HS-27A (cell line): ENCODE measurements around the gene GPANK1.
"Not testable (repeated sequence)": the region's sequence is repeated elsewhere in the genome, so short reads cannot be mapped to it uniquely, and the experiment has no call there.

Experiments used
- DNase-seq: peaks from one replicate; pipeline ENCODE4 v3.0.0-alpha.2; 2012; ENCODE audit warnings: low read depth, missing footprints

Gene GPANK1

GRCh38 chr6:31664790-31665500 is at the start of gene GPANK1:
Gene GPANK1, minus strand, starts transcription at chr6:31664997. Its CDS starts 519 bp downstream, at chr6:31664478.
- DNase-seq: peak; percentile 94

GRCh38 chr6:31713991-31714684 is 49.3 kb upstream of the GPANK1 start:
- DNase-seq: no peak

- DNase-seq: no peak
Measured at GRCh38 chr6:31713465-31713864, 48.7 kb upstream of the GPANK1 start.

GRCh38 chr6:31712296-31712695 is 47.5 kb upstream of the GPANK1 start:
- no peak for DNase-seq

- DNase-seq: no peak
Measured at GRCh38 chr6:31711233-31711632, 46.4 kb upstream of the GPANK1 start.

GRCh38 chr6:31710523-31711219 is 45.9 kb upstream of the GPANK1 start:
- DNase-seq: no peak

GRCh38 chr6:31709157-31709556 is 44.4 kb upstream of the GPANK1 start:
- not testable (repeated sequence) for DNase-seq

- no peak for DNase-seq
Measured at GRCh38 chr6:31708224-31708623, 43.4 kb upstream of the GPANK1 start.

- no peak for DNase-seq
Measured at GRCh38 chr6:31707701-31708100, 42.9 kb upstream of the GPANK1 start.

GRCh38 chr6:31706599-31706998 is 41.8 kb upstream of the GPANK1 start, which contains the start of gene LY6G6F:
Gene LY6G6F, plus strand, starts transcription at chr6:31706866. Its CDS starts 41 bp downstream, at chr6:31706907.
- no peak for DNase-seq

- DNase-seq: no peak
Measured at GRCh38 chr6:31705931-31706330, 41.1 kb upstream of the GPANK1 start.

GRCh38 chr6:31702819-31703716 is 38.3 kb upstream of the GPANK1 start, which contains the start of gene ABHD16A:
Gene ABHD16A, minus strand, starts transcription at chr6:31703324. Its CDS starts 43 bp downstream, at chr6:31703281.
- DNase-seq: peak; percentile 94

- no peak for DNase-seq
Measured at GRCh38 chr6:31702405-31702818, 37.6 kb upstream of the GPANK1 start.

- DNase-seq: no peak
Measured at GRCh38 chr6:31701666-31702404, 37.0 kb upstream of the GPANK1 start.

- no peak for DNase-seq
Measured at GRCh38 chr6:31700740-31701401, 36.1 kb upstream of the GPANK1 start.

- no peak for DNase-seq
Measured at GRCh38 chr6:31697555-31697954, 32.8 kb upstream of the GPANK1 start.

- no peak for DNase-seq
Measured at GRCh38 chr6:31693535-31693934, 28.7 kb upstream of the GPANK1 start.

- no peak for DNase-seq
Measured at GRCh38 chr6:31692886-31693285, 28.1 kb upstream of the GPANK1 start.

GRCh38 chr6:31692353-31692752 is 27.6 kb upstream of the GPANK1 start:
- DNase-seq: no peak

GRCh38 chr6:31691564-31692108 is 26.8 kb upstream of the GPANK1 start:
- DNase-seq: no peak
